Caki2 (cell line): ENCODE results near the gene CBARP. TPM values are rescaled to one million over a fixed set of nuclear protein-coding genes. Genes with fewer than 3 reads are reported as not detected.
A peak's percentile ranks its signal among the peaks of the same experiment; 100 is the strongest.
"Not testable (repeated sequence)": the region's sequence is repeated elsewhere in the genome, so short reads cannot be mapped to it uniquely, and the experiment has no call there.

ENCODE experiments used
- DNase-seq: peaks from one replicate; pipeline ENCODE4 v3.0.0-alpha.2; 2015; ENCODE audit warnings: low read depth
- in situ Hi-C: cut with HindIII; loops from 2 replicates; pipeline ENCODE4 v1.10.0; 2016; ENCODE audit warnings: low sequenced_read_pairs, low pct_unique_long_range_greater_than_20kb, mixed read lengths
- total RNA-seq: library from RNA; depleted of rRNA; stranded (reverse); fragments of >200 nt; shearing (Covaris generic); gene quantifications from 2 replicates; pipeline ENCODE4 v1.2.3, GENCODE V29; 2014; ENCODE audit warnings: low replicate concordance

The CBARP gene
- total RNA-seq, 1 experiment from 2014 or later = 0.24 TPM

DNA sequence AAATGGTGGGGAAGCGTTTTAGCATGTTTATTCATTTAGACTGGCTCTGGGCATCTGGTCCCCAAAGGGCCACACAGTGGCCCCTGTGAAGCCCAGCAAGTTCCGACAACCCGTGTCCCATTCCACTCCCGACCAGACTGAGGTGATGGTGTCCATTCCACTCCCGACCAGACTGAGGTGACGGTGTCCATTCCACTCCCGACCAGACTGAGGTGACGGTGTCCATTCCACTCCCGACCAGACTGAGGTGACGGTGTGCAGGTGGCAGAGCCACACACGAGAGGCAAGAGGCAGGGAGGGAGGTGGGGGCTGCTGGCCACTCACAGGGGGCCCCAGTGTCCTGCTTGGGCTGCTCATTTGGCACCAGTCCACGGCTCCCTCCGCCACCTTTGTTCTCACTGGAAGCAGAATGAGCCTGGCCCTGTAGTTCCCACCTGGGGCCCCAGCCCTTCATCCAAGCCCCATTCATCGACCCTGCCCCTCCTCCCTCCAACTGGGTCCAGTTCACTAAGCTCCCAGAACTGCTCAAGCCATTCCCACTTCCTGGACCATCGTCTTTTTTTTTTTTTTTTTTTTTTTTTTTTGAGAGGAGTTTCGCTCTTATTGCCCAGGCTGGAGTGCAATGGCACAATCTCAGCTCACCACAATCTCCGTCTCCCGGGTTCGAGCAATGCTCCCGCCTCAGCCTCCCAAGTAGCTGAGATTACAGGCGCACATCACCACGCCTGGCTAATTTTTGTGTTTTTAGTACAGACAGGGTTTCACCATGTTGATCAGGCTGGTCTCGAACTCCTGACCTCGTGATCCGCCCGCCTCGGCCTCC lies 8.7 kb upstream of the CBARP start:
- in situ Hi-C loops = not testable (repeated sequence)
- peak; percentile 58 for DNase-seq

DNA sequence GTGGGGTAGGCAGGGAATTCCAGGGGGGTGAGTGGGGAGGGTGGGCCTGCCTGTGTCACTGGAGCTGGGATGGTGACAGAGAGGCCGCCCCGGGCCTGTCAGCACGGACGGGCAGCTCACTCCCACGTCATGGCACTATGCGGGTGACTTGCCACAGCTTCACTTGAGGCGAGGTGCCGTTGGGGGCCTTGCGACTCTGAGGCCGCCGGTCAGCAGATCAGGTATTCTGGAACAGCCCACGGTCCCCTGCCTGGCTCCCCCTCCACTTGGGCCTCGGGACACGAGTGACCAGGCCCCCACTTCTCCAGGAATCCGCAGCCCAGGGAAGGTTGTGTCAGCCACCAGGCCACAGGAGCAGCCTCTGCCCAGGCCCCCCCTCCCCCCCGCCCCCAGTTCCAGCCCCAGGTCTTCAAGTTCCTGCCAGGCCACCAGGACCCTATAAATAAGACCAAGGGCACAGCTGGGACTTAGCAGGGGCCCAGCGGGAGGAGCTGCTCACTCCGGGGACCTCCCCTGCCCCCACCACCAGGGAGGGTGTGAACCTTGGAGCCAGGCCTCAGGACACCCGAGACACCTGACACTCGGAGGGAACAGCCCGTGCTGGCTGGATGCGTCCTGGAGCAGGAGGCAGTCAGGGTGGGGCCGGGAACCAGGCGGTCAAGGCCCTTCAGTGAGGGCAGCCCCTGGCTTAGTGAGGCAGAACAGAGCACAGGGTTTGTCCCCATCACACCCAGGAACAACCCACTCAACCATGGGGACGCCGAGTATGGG lies 7.9 kb upstream of the CBARP start:
- peak; percentile 80 for DNase-seq
- in situ Hi-C loops = no loop called here

DNA sequence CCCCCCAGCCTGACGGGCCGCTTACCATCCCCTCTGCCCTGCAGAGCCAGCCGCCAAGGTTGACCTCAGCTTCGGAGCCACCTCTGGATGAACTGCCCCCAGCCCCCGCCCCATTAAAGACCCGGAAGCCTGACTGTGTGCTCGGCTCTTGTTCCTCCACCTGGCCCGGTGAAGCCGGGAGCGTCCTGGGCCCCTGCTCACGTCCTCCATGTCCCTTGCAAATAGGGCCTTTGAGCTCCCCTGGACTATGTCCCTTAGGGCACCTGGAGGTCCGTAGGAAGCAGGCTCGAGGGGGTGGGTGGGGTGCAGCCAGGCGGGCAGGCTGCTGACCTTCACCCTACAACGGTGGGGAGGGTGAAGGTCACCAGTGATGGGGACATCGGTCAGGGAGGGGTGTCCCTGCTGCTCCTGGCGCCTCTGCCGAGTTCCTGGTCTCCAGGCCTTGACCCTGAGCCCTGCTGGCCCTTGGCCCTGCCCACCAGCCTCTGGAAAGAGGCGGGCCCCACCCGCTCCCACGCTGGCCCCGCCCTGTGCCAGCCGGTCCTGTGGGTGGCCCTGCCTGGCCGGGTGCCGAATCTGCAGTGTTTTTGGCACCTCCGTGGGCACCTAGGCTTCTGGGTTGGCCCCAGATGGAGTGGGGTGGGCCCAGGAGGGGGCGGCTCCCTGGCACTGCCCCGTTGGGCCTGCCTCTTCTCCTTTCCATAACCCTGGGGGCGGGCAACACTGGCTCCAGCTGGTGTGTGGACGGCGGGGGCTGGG lies 7.1 kb upstream of the CBARP start:
- peak; percentile 46 for DNase-seq
- in situ Hi-C loops = no loop called here

DNA sequence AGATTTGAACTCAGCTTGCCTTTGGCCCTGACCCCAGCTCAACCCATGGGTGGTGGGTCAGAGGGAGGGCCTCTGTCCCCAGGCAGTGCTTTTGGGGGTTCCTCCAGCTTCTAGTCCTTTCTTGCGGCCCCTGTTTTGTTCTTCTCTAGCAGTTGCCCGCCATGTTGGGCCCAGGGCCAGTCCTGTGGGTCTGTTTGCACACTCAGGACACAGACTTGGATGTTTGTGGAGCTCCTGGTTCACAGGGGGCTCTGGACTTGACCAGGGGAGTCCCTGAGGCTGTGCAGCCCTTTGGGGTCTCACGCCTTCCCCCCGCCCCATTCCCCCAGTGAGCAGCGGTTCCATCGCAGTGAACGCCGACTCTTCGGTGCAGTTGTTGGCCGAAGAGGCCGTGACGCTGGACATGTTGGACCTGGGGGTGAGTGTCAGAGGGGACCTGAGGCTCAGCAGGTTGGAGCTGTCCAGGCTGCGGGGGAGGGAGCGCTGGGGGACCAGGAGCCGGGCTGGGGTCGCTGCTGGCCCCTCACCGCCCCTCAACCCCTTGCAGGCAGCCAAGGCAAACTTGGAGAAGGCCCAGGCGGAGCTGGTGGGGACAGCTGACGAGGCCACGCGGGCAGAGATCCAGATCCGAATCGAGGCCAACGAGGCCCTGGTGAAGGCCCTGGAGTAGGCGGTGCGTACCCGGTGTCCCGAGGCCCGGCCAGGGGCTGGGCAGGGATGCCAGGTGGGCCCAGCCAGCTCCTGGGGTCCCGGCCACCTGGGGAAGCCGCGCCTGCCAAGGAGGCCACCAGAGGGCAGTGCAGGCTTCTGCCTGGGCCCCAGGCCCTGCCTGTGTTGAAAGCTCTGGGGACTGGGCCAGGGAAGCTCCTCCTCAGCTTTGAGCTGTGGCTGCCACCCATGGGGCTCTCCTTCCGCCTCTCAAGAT lies 6.2 kb upstream of the CBARP start:
- peak; percentile 63 for DNase-seq
- in situ Hi-C loops = no loop called here

DNA sequence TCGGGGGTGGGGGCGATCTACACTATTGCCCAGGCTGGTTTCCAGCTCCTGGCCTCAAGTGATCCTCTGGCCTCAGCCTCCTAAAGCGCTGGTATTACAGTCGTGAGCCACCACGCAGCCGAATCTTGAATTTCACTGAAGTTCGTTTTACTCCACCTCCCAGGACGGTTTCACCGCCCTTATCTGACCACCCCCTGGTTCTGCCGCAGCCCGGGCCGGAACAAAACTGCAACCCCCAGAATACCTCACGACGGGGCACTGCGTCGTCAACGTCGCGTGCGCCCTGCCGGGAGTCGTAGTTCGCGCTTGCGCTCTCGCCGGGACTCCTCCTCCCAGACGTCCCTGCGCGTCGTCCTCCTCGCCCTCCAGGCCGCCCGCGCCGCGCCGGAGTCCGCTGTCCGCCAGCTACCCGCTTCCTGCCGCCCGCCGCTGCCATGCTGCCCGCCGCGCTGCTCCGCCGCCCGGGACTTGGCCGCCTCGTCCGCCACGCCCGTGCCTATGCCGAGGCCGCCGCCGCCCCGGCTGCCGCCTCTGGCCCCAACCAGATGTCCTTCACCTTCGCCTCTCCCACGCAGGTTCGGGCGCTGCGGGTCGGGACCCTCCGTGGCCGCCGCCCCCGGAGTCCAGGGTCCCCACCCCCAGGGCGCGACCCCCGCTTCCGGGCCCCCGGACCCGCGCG lies 3.8 kb upstream of the CBARP start, which contains the start of gene ATP5F1D:
ATP5F1D (plus strand) TSS at position 335 of the 679 bp plus-strand sequence; CDS start at position 435, 100 bp downstream.
- peak; percentile 81 for DNase-seq
- in situ Hi-C loops = no loop called here

DNA sequence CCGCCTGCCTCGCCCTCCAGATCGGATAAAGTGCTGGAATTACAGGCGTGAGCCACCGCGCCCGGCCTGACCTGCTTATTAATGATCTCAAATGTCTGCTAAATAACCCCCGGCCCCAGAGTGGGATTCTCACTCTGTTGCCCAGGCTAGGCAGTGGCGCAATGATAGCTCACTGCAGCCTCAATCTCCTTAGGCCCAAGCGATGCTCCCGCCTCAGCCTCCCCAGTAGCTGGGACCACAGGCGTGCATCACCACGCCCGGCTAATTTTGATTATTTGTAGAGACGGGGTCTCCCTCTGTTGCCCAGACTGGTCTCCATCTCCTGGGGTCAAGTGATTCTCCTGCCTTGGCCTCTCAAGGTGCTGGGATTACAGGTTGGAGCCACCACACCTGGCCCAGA lies 3.1 kb upstream of the CBARP start:
- no peak for DNase-seq
- in situ Hi-C loops = no loop called here

DNA sequence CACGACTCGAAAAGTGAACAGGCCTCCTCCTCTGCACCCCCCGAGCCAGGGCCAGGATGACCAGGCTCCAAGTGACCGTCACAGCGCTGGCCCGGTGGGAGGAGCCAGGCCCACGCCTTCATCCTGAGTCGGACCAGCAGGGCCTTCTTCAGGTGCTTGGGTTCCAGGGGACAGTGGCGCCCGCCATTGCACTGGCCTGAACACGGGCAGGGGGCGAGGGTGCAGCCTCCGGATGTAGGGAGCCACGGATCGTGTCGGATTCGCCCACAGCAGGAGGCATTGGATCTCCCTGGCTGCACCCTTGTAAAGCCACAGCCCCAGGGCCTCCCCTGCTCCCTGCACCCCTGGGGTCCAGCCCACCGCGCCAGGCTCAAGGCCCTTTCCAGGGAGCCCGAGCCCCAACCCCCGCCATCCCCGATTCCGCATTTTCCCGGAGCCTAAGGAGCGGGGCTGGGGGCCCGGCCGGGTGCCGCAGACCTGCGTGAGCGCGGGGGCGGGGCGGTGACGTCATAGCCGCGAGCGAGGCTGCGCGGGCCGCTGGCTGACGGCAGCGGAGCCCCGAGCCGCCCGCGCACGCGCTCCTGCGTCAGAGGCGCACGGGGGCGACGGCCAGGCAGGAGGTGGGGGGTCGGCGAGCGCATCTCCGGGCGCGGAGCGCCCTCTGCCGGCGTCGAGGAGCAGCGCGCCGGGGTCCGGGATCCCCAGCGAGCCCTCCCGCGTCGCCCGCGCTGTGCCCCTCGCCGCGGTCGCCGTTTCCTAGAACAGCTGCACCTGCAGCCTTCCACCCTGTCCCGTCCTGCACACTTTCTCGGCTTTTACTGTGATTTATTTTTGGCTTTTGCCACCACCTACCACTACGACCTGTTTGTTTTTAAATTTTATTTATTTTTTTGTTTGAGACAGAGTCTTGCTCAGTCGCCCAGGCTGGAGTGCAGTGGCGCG lies 2.3 kb upstream of the CBARP start:
- in situ Hi-C loops = no loop called here
- peak; percentile 59 for DNase-seq

DNA sequence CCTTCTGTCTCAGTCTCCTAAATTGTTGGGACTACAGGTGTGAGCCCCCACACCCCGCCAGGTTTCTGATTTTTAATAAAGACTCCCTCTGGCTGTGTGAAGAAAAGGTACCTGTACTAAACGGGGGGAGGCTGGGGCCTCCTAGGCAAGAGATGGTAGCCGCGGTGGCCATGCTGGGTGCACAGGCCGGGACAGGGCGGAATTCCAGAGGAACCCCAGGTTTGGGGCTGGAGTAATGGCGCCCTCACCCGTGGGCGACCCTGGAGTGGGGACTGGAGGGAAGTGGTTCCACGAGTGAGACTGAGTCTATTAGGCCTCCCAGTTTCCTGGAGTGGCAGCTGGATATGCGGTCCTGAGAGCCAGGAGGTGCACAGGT lies 1.6 kb upstream of the CBARP start:
- in situ Hi-C loops = no loop called here
- DNase-seq = no peak

DNA sequence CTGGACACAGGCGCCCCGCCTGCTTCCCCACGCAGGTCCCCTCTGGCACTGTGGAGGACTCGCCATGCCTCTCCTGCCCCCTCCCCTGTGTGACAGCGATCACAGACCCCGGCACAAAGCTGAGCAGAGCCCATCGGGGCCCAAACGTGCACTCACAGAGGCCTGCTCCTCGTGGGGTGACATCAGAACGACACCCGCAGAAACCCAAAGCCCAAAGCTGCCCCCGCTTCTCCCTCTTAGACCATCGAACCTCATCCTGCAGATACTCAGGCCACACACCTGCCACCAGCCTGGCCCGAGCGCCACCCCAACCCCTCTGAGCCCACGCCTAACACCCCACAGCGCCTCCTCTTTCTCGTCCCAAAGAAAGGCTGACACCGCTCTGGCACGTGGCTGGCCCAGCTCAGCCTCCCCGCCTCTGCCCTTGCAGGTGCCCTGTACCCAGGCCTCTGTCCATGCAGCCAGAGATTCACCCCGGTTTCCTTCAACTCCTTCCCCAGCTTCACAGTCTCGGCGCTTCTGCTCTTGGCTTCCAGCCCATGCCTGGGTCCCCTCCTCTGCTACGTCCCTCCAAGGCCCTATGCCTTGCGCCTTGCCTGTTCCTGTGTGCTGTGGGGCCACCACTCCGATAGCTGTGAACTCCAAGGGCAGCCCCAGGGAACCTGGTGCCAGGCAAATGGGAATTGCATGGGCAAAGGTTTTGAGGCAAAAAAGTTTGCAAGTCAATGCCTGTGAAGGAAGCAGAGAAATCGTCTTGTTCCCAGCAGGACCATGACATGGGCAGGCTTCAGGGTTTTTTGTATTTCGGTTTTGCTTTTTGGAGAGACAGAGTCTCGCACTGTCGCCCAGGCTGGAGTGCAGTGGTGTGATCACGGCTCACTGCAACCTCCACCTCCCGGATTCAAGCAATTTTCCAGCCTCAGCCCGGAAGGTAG lies 831 bp upstream of the CBARP start:
- in situ Hi-C loops = no loop called here
- no peak for DNase-seq

DNA sequence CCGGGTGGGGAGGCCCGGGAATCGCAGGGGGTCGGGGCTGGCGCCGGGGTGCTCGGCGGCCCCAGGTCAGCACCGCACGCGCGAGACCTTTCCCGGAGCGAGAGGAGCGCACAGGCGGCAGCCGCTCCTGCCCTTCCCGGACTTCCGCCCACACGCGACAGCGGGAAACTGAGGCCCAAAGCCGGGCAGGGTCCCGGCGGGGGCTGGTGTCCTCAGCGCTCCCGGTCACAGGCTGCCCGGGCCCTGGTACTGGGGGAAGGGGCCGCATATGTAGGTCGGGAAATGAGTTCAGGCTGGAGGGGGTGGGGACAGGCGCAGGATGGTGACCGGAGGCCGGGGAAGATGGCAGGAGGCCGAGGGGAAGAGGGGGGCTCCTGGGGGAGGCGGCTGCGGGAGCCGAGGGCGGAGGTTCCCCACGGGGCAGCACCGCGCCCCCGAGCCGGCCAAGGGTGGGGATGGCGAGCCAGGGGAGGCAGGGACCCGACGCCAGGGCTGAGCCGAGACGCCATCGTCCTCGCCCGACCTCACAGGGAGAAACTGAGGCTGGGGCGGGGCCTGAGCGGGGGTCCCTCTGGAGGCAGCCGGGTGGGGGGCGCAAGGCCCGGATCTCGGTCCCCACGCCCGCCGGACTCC lies 662 bp downstream of the CBARP start:
- in situ Hi-C loops = no loop called here
- no peak for DNase-seq

DNA sequence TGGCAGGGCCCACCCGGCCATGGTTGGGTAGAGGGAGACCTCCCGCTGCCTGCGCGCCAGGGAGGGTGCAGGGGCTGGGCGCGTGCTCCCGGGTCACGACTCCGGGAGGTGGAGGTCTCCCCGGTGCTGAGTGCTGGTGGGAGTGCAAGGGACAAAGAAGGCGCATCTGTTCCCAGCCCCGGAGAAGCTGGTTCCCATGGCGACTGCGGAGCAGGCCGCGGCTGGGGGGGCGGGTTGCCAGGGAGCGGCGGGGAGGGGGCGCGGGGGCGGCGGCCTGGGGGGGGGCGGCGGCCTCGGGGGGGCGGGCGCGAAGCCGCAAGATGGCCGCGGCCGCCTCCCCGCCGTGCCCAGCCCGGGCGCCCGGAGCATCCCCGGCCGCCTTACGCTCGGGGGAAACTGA lies 1.2 kb downstream of the CBARP start:
- in situ Hi-C loops = no loop called here

DNA sequence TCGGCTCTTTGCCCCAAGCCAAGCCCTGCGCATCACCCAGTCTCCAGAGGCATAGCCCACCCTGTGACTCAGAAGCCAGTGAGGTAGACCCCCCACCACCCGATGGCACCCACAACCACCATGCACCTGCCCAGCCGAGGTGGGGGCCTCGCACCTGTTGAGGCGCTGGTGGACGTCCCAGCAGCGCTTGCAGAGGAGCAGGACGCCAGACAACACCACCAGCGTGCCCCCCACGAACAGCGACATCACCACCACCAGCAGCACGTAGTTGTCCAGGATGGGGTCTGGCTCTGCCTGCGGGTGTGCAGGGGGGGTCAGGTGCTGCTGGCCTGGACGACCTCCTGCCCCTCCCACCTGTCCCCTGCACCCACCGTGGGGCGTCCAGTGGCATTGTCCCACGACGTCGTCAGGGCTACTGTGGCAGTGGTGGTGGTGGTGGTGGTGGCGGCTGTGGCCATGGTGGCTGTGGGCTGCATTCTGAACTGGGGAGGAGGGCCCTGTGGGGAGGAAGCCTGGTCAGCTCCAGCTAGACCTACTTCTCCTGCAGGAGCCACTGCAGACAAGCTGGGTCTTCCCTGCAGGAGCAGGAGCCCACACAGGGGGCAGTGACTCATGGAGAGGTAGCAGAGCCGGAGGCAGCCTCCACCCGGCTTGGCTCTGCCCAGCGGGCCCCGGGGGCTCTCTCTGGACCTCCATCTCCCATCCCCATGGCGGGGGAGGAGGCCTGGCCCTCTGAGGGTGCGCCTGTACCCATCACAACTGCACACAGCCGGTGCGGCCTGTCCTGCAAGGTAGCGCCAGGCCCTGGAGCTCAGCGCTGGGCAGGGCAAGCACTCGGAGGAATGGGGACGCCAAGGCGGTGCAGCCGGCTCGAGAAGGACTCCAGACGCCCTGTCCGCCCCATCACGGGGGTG lies 1.9 kb downstream of the CBARP start:
- in situ Hi-C loops = no loop called here
- no peak for DNase-seq

More for the DNA sequence above, 1.2 kb downstream of the CBARP start:
- no peak for DNase-seq

DNA sequence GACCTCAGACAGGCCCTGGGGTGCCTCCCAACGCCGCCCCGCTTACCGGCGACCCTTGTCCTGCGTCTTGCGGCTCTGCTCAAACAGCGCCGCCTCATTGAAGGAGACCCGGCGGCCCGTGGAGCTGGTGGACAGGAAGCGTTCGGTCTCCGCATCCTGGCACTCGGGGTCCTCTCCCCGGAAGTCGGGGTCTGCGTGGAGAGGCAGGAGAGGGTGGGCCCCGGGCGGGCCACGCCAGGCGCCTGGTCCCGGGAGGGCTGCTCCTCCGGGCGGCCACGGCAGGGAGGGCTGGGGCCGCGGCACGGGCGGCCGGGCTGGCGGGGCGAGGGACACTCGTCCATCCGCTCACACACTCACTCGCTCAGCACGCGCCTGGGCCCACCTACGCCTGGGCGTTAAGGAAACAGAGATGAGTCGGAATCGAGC lies 2.8 kb downstream of the CBARP start:
- no peak for DNase-seq
- in situ Hi-C loops = no loop called here
